ENCODE measurements around the gene FIGNL2.

The FIGNL2 gene

GRCh38 chr12:51873251-51873994, 24.9 kb upstream of the FIGNL2 start:
- no peak for DNase-seq

GRCh38 chr12:51872689-51872981, 24.1 kb upstream of the FIGNL2 start:
- DNase-seq: no peak

GRCh38 chr12:51871918-51872688, 23.6 kb upstream of the FIGNL2 start:
- no peak for DNase-seq

- no peak for DNase-seq
These were observed 22.6 kb upstream of the FIGNL2 start for GRCh38 chr12:51871126-51871525.

GRCh38 chr12:51870504-51870903, 22.0 kb upstream of the FIGNL2 start:
- no peak for DNase-seq

GRCh38 chr12:51869931-51870330, 21.4 kb upstream of the FIGNL2 start:
- DNase-seq: no peak

- DNase-seq: no peak
These were observed 21.0 kb upstream of the FIGNL2 start for GRCh38 chr12:51869496-51869865.

- DNase-seq: peak; percentile 24
These were observed 20.4 kb upstream of the FIGNL2 start for GRCh38 chr12:51868821-51869495.

GRCh38 chr12:51867796-51868428, 19.4 kb upstream of the FIGNL2 start:
- DNase-seq: no peak

GRCh38 chr12:51867371-51867770, 18.9 kb upstream of the FIGNL2 start:
- no peak for DNase-seq

GRCh38 chr12:51866762-51867161, 18.2 kb upstream of the FIGNL2 start:
- DNase-seq: peak; percentile 21

- DNase-seq: no peak
These were observed 17.8 kb upstream of the FIGNL2 start for GRCh38 chr12:51866324-51866723.

GRCh38 chr12:51865757-51866270, 17.3 kb upstream of the FIGNL2 start:
- no peak for DNase-seq

- DNase-seq: no peak
These were observed 16.5 kb upstream of the FIGNL2 start for GRCh38 chr12:51864833-51865670.

GRCh38 chr12:51863933-51864832, 15.7 kb upstream of the FIGNL2 start:
- DNase-seq: no peak

GRCh38 chr12:51863363-51863932, 14.9 kb upstream of the FIGNL2 start:
- no peak for DNase-seq

- DNase-seq: no peak
These were observed 14.4 kb upstream of the FIGNL2 start for GRCh38 chr12:51862947-51863346.

GRCh38 chr12:51860986-51861385, 12.5 kb upstream of the FIGNL2 start:
- DNase-seq: no peak

GRCh38 chr12:51855586-51856428, 7.3 kb upstream of the FIGNL2 start:
- no peak for DNase-seq

All from NCI-H345 (cell line).